Measurements from ENCODE around the gene GIGYF2.

DNA sequence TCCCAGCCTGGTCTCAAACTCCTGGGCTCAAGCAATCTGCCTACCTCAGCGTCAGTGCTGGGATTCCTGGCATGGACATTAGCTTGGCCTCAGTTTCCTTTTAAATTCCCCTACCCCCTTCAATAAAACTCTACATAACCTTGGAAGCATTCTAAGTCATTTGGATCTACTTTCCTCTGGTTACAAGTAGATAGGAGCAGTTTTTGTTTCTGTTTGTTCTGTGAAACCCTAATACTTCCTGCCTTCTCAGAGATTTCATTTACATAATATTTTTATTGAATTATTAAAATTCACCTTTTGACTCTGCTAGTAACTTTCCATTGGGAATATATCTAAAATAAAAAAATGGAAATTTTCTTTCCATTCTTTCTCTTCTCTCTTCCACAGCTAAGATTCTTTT, 25.9 kb downstream of the GIGYF2 start:
- TF ChIP-seq ZBTB7A (IDR thresholded peaks at IDR 0.05; ENCODE audit: low read depth) (no peak), CEBPB (IDR thresholded peaks at IDR 0.05) (no peak), TAF1 (IDR thresholded peaks at IDR 0.05; ENCODE audit: low read depth) (no peak), TCF12 (IDR thresholded peaks at IDR 0.05; ENCODE audit: low read depth) (no peak)
- TF ChIP-seq, protein P1, sequence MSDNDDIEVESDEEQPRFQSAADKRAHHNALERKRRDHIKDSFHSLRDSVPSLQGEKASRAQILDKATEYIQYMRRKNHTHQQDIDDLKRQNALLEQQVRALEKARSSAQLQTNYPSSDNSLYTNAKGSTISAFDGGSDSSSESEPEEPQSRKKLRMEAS (IDR thresholded peaks at IDR 0.05) = no peak

Measured in Ishikawa (cell line).